ENCODE measurements around the gene GORASP1.

Gene GORASP1

GRCh38 chr3:39153977-39154279, 46.5 kb upstream of the GORASP1 start:
- 0% methylated on average over 1 of the region's 9 CpGs for WGBS

GRCh38 chr3:39150803-39151631, 43.6 kb upstream of the GORASP1 start:
- Histone ChIP-seq H3K14ac (ENCODE audit: low read length in 2 of 2) (peak overlapping the region in 1 of 2 experiments; percentile 92), H3K27ac (ENCODE audit: low read length, poor library complexity, severe bottlenecking) (peak overlapping the region; percentile 98), H2AFZ (ENCODE audit: low read depth, low read length) (no peak overlapping the region), H3K4me2 (ENCODE audit: low read length, poor library complexity, severe bottlenecking) (peak overlapping the region; percentile 78), H4K8ac (ENCODE audit: low read length) (peak overlapping the region; percentile 93), H2BK15ac (ENCODE audit: low read depth, poor library complexity, severe bottlenecking) (peak overlapping the region; percentile 60), H3K4me1 (ENCODE audit: control insufficient read depth, insufficient read depth, low read depth, low read length) (peaks cover 52% of the 10 kb centered on the region), H2BK12ac (ENCODE audit: low read length in 2 of 2) (peak overlapping the region; percentile 44 to 89), H3K36me3 (ENCODE audit: control insufficient read depth in 1 of 2, insufficient read depth in 2 of 2, low read depth in 1 of 2, low read length in 2 of 2) (peaks cover 4 to 6% of the 10 kb centered on the region in 2 experiments), H2AK5ac (ENCODE audit: low read length, severe bottlenecking) (peak overlapping the region; percentile 84), H3K4ac (ENCODE audit: low read depth in 1 of 2, low read length in 2 of 2) (peak overlapping the region; percentile 77 to 88), H3K9me3 (ENCODE audit: control insufficient read depth, low read length) (no peaks in the 10 kb centered on the region), H3K9ac (ENCODE audit: low read length) (peak overlapping the region; percentile 94), H2BK5ac (ENCODE audit: low read depth, low read length, poor library complexity, severe bottlenecking) (peak overlapping the region; percentile 86), H3K23ac (ENCODE audit: low read length in 2 of 2) (peak overlapping the region in 1 of 2 experiments; percentile 23), H3K4me3 (ENCODE audit: insufficient read depth in 1 of 2, low read depth in 1 of 2, low read length in 2 of 2) (peak overlapping the region; percentile 27 to 91), H3K18ac (ENCODE audit: low read depth in 1 of 2, low read length in 2 of 2) (peak overlapping the region; percentile 85 to 99), H3K27me3 (ENCODE audit: control insufficient read depth in 1 of 2, insufficient read depth in 1 of 2, low read length in 2 of 2) (no peaks in the 10 kb centered on the region), H2BK120ac (ENCODE audit: low read depth, low read length) (peak overlapping the region; percentile 81), H4K91ac (ENCODE audit: low read length) (peak overlapping the region; percentile 87), H3K79me1 (replicated peaks; ENCODE audit: low read length, poor library complexity, severe bottlenecking) (no peaks in the 10 kb centered on the region)
- peak; percentile 99 for DNase-seq
- WGBS: 1% methylated on average over 9 of the region's 9 CpGs

More at GRCh38 chr3:39153977-39154279, 46.5 kb upstream of the GORASP1 start:
- Histone ChIP-seq H3K14ac (ENCODE audit: low read length in 2 of 2) (no peak overlapping the region), H3K4me1 (ENCODE audit: control insufficient read depth, insufficient read depth, low read depth, low read length) (peaks cover 25% of the 10 kb centered on the region), H2AFZ (ENCODE audit: low read depth, low read length) (no peak overlapping the region), H3K23ac (ENCODE audit: low read length in 2 of 2) (no peak overlapping the region), H3K79me1 (replicated peaks; ENCODE audit: low read length, poor library complexity, severe bottlenecking) (no peaks in the 10 kb centered on the region), H2BK15ac (ENCODE audit: low read depth, poor library complexity, severe bottlenecking) (no peak overlapping the region), H2BK12ac (ENCODE audit: low read length in 2 of 2) (peak overlapping the region in 1 of 2 experiments; percentile 77), H3K4me3 (ENCODE audit: insufficient read depth in 1 of 2, low read depth in 1 of 2, low read length in 2 of 2) (peak overlapping the region; percentile 52 to 62), H4K8ac (ENCODE audit: low read length) (peak overlapping the region; percentile 80), H2BK120ac (ENCODE audit: low read depth, low read length) (peak overlapping the region; percentile 90), H4K91ac (ENCODE audit: low read length) (peak overlapping the region; percentile 76), H3K9ac (ENCODE audit: low read length) (peak overlapping the region; percentile 69), H3K27me3 (ENCODE audit: control insufficient read depth in 1 of 2, insufficient read depth in 1 of 2, low read length in 2 of 2) (peaks cover 0 to 7% of the 10 kb centered on the region in 2 experiments), H3K18ac (ENCODE audit: low read depth in 1 of 2, low read length in 2 of 2) (peak overlapping the region; percentile 91 to 95), H3K4me2 (ENCODE audit: low read length, poor library complexity, severe bottlenecking) (peak overlapping the region; percentile 54), H3K36me3 (ENCODE audit: control insufficient read depth in 1 of 2, insufficient read depth in 2 of 2, low read depth in 1 of 2, low read length in 2 of 2) (no peaks in the 10 kb centered on the region), H3K9me3 (ENCODE audit: control insufficient read depth, low read length) (no peaks in the 10 kb centered on the region), H3K4ac (ENCODE audit: low read depth in 1 of 2, low read length in 2 of 2) (no peak overlapping the region), H2AK5ac (ENCODE audit: low read length, severe bottlenecking) (no peak overlapping the region), H3K27ac (ENCODE audit: low read length, poor library complexity, severe bottlenecking) (peak overlapping the region; percentile 78), H2BK5ac (ENCODE audit: low read depth, low read length, poor library complexity, severe bottlenecking) (peak overlapping the region; percentile 47)
- no peak for DNase-seq

- Histone ChIP-seq H2AFZ (ENCODE audit: low read depth, low read length) (no peak overlapping the region), H3K4me2 (ENCODE audit: low read length, poor library complexity, severe bottlenecking) (peak overlapping the region; percentile 78), H2BK12ac (ENCODE audit: low read length in 2 of 2) (peak overlapping the region; percentile 64 to 81), H2AK5ac (ENCODE audit: low read length, severe bottlenecking) (peak overlapping the region; percentile 84), H3K23ac (ENCODE audit: low read length in 2 of 2) (no peak overlapping the region), H3K9ac (ENCODE audit: low read length) (peak overlapping the region; percentile 94), H2BK120ac (ENCODE audit: low read depth, low read length) (no peak overlapping the region), H3K9me3 (ENCODE audit: control insufficient read depth, low read length) (no peaks in the 10 kb centered on the region), H3K18ac (ENCODE audit: low read depth in 1 of 2, low read length in 2 of 2) (peak overlapping the region; percentile 37 to 85), H4K91ac (ENCODE audit: low read length) (peak overlapping the region; percentile 71), H3K4me1 (ENCODE audit: control insufficient read depth, insufficient read depth, low read depth, low read length) (peaks cover 54% of the 10 kb centered on the region), H4K8ac (ENCODE audit: low read length) (peak overlapping the region; percentile 22), H3K27ac (ENCODE audit: low read length, poor library complexity, severe bottlenecking) (peak overlapping the region; percentile 98), H3K4me3 (ENCODE audit: insufficient read depth in 1 of 2, low read depth in 1 of 2, low read length in 2 of 2) (peak overlapping the region in 1 of 2 experiments; percentile 91), H3K27me3 (ENCODE audit: control insufficient read depth in 1 of 2, insufficient read depth in 1 of 2, low read length in 2 of 2) (no peaks in the 10 kb centered on the region), H3K4ac (ENCODE audit: low read depth in 1 of 2, low read length in 2 of 2) (peak overlapping the region; percentile 42 to 49), H2BK15ac (ENCODE audit: low read depth, poor library complexity, severe bottlenecking) (no peak overlapping the region), H2BK5ac (ENCODE audit: low read depth, low read length, poor library complexity, severe bottlenecking) (peak overlapping the region; percentile 68), H3K14ac (ENCODE audit: low read length in 2 of 2) (peak overlapping the region in 1 of 2 experiments; percentile 10), H3K36me3 (ENCODE audit: control insufficient read depth in 1 of 2, insufficient read depth in 2 of 2, low read depth in 1 of 2, low read length in 2 of 2) (peaks cover 9 to 11% of the 10 kb centered on the region in 2 experiments), H3K79me1 (replicated peaks; ENCODE audit: low read length, poor library complexity, severe bottlenecking) (no peaks in the 10 kb centered on the region)
- no peak for DNase-seq
- 8% methylated on average over 5 of the region's 5 CpGs for WGBS
Observed at GRCh38 chr3:39150148-39150802, 42.8 kb upstream of the GORASP1 start.
